GM12864 (cell line): ENCODE data around the gene OR6B3.

Source experiments
- DNase-seq: peaks from one replicate; pipeline ENCODE4 v3.0.0-alpha.2; 2011; ENCODE audit warnings: low read depth
- H3K4me3 ChIP-seq: 2 replicates; pipeline ENCODE4 v1.5.1; 2011; ENCODE audit warnings: mild to moderate bottlenecking, low read depth, low read length, control low read depth
- CTCF ChIP-seq: IDR thresholded peaks from 2 replicates; pipeline ENCODE4 v1.5.1; 2011; ENCODE audit warnings: low read depth, mild to moderate bottlenecking, moderate library complexity, low read length, control low read depth, inconsistent platforms; ENCODE audit errors: missing control alignments

The OR6B3 gene

GRCh38 chr2:240060977-240061591 lies 7.8 kb upstream of the OR6B3 start:
- H3K4me3 ChIP-seq = no peak overlapping the region
- peak; percentile 15 for DNase-seq
- peak; percentile 56 for TF ChIP-seq CTCF

- no peak for TF ChIP-seq CTCF
- no peak overlapping the region for H3K4me3 ChIP-seq
- DNase-seq = no peak
Observed at GRCh38 chr2:240056678-240057077, 3.4 kb upstream of the OR6B3 start.

GRCh38 chr2:240055177-240055917 lies 2.0 kb upstream of the OR6B3 start:
- DNase-seq = no peak

DNA sequence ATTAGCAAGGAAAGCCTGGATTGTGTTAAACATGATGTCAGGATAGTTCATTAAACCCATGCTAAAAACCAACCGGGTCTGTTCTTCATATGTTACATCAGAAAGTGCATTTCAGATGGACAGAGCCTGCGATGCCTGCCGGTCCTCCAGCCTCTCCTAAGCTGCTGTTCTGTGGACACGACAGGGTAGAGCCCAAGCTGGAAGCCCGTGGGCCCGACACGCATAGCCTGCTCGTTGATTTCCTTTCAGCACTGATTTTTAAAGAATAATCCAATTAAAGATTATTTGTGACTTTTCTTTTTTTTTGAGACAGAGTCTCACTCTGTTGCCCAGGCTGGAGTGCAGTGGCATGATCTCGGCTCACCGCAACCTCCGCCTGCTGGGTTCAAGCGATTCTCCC lies 797 bp downstream of the OR6B3 start:
- no peak for DNase-seq
- no peak for TF ChIP-seq CTCF
- no peak overlapping the region for H3K4me3 ChIP-seq

More at GRCh38 chr2:240055177-240055917, 2.0 kb upstream of the OR6B3 start:
- TF ChIP-seq CTCF = no peak
- no peak overlapping the region for H3K4me3 ChIP-seq

DNA sequence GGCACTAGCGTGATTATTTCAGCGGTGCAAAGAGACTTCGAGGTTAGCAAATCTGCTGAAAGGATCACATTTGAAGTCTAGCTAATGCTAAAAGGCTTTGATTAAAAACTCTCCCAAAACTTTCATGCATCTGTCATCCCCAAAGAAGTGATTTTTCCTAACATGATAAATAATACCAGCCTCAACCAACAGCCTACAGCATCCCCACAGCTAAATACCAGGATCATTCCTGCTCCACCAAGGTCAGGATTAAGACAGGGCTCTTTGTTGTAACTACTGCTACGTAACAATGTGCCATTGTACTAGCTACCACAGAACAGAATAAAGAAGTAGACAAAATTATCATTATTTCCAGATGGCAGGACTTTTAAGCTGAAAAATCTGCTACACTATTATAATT lies 1.6 kb downstream of the OR6B3 start:
- no peak overlapping the region for H3K4me3 ChIP-seq
- no peak for TF ChIP-seq CTCF
- no peak for DNase-seq

DNA sequence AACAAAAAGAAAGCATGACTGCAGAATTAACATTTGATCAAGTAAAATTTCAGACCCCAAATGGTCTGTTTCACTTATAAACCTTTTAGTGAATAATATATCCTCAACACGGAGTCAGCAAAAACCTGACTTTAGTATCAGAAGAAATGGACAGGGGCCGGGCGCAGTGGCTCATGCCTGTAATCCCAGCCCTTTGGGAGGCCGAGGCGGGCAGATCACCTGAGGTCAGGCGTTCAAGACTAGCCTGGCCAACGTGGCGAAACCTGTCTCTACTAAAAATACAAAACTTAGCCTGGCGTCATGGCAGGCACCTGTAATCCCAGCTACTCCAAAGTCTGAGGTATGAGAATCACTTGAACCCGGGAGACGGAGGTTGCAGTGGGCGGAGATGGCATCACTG lies 3.0 kb downstream of the OR6B3 start:
- H3K4me3 ChIP-seq = no peak overlapping the region
- no peak for TF ChIP-seq CTCF
- no peak for DNase-seq

DNA sequence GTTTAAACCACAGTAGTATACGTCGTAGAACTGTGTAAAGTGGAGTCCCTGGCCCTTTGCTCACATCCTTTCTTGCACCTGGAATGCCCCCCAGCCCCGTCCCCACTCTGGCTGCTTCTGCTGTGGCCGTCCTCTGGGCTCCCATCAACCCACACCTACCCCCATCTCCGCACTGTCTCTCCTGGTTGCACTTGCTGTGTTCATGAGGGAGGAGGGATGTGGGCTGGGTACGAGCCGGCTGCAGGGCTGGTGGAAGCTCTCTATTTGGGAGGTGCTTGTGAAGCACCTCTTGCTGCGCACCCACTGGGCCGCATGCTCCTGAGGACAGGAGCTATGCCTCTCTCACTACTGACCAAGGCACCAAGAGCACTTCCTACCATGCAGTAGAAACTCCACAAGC lies 5.1 kb downstream of the OR6B3 start:
- DNase-seq = no peak
- H3K4me3 ChIP-seq = no peak overlapping the region
- TF ChIP-seq CTCF = no peak
